DMS 273 treated with DMSO at 0.1 percent for 48 hours (cell line): ENCODE data around the gene RAP1B.
"Not testable (repeated sequence)": the region's sequence is repeated elsewhere in the genome, so short reads cannot be mapped to it uniquely, and the experiment has no call there.

Source experiments
- DNase-seq: peaks from one replicate; lab custom pipeline; 2025; lab: John Stamatoyannopoulos, UW

The RAP1B gene

GRCh38 chr12:68636268-68636667, 25.6 kb downstream of the RAP1B start:
- DNase-seq: no peak

- not testable (repeated sequence) for DNase-seq
Observed at GRCh38 chr12:68637439-68637838, 26.7 kb downstream of the RAP1B start.

GRCh38 chr12:68638171-68638570, 27.5 kb downstream of the RAP1B start:
- DNase-seq: no peak

- no peak for DNase-seq
Observed at GRCh38 chr12:68638721-68639395, 28.2 kb downstream of the RAP1B start.

- no peak for DNase-seq
Observed at GRCh38 chr12:68639396-68639767, 28.7 kb downstream of the RAP1B start.

- no peak for DNase-seq
Observed at GRCh38 chr12:68641138-68641537, 30.4 kb downstream of the RAP1B start.

GRCh38 chr12:68646484-68646883, 35.8 kb downstream of the RAP1B start:
- no peak for DNase-seq

- DNase-seq: no peak
Observed at GRCh38 chr12:68647507-68647906, 36.8 kb downstream of the RAP1B start.

- no peak for DNase-seq
Observed at GRCh38 chr12:68648179-68648578, 37.5 kb downstream of the RAP1B start.

GRCh38 chr12:68665016-68665569, 54.4 kb downstream of the RAP1B start:
- no peak for DNase-seq

GRCh38 chr12:68667291-68667690, 56.6 kb downstream of the RAP1B start:
- no peak for DNase-seq

- DNase-seq: no peak
Observed at GRCh38 chr12:68667896-68668295, 57.2 kb downstream of the RAP1B start.

GRCh38 chr12:68671179-68671578, 60.5 kb downstream of the RAP1B start:
- DNase-seq: no peak

- no peak for DNase-seq
Observed at GRCh38 chr12:68673788-68674187, 63.1 kb downstream of the RAP1B start.

- no peak for DNase-seq
Observed at GRCh38 chr12:68674376-68674775, 63.7 kb downstream of the RAP1B start.

GRCh38 chr12:68675101-68675842, 64.6 kb downstream of the RAP1B start:
- no peak for DNase-seq

- not testable (repeated sequence) for DNase-seq
Observed at GRCh38 chr12:68676854-68677253, 66.2 kb downstream of the RAP1B start.

GRCh38 chr12:68686262-68686594, 75.5 kb downstream of the RAP1B start:
- no peak for DNase-seq

- DNase-seq: peak; percentile 89
Observed at GRCh38 chr12:68686595-68687521, 76.2 kb downstream of the RAP1B start, which contains the start of gene NUP107. Gene NUP107, plus strand, starts transcription at chr12:68686978. Its CDS starts 88 bp downstream, at chr12:68687066.

GRCh38 chr12:68695454-68695853, 84.8 kb downstream of the RAP1B start:
- no peak for DNase-seq

GRCh38 chr12:68699486-68699885, 88.8 kb downstream of the RAP1B start:
- DNase-seq: no peak
